Measurements from ENCODE around the gene VPS33B. TPM values are rescaled to one million over a fixed set of nuclear protein-coding genes. Genes with fewer than 3 reads are reported as not detected.

VPS33B gene
- total RNA-seq, 1 experiment from 2014 or later = 16.3 TPM

DNA sequence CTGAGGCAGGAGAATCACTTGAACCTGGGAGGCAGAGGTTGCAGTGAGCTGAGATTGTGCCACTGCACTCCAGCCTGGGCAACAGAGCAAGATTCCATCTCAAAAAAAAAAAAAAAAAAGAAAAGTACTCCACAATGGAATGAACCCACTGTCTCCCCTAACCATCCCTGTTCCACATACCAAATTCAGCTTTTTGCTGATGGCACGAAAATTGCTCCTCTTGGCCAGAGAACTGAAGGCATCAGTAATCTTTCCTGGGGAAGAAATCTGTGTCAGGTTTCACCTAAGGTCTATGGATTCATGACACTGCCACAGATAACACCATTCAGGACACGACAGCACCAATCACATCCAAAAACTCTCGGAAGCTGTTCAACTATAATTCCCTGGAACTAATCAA is 21.2 kb downstream of the VPS33B start:
- H3K18ac ChIP-seq (ENCODE audit: insufficient read length, low read depth, low read length) = no peak overlapping the region
- H3K27ac ChIP-seq (ENCODE audit: insufficient read length, low read depth, low read length) = no peak overlapping the region
- H3K36me3 Mint-ChIP-seq (ENCODE audit: insufficient read depth in 1 of 3, low read depth in 3 of 3) = peaks cover 16 to 71% (median 55%) of the 10 kb centered on the region in 3 experiments; a peak in 6 of 7 replicates
- H3K23ac ChIP-seq (ENCODE audit: insufficient read length, low read depth, low read length) = no peak overlapping the region
- no peak overlapping the region for H3K9ac ChIP-seq (ENCODE audit: extremely low read depth, insufficient read length, low read length)
- no peak overlapping the region for H3K56ac ChIP-seq (ENCODE audit: insufficient read length, low read depth, low read length)
- H2BK20ac ChIP-seq (ENCODE audit: low read depth, low read length, poor library complexity, severe bottlenecking) = no peak overlapping the region
- H3K4me3 Mint-ChIP-seq = no peak overlapping the region
- H4K20me1 ChIP-seq (ENCODE audit: control insufficient read depth, insufficient read depth, insufficient read length) = no peaks in the 10 kb centered on the region
- H3K9me3 Mint-ChIP-seq = no peaks in the 10 kb centered on the region
- no peak overlapping the region for H2AK5ac ChIP-seq (ENCODE audit: insufficient read length, low read length)
- no peak overlapping the region for H2BK12ac ChIP-seq (ENCODE audit: insufficient read length, low read depth, low read length)
- no peak overlapping the region; a peak in 1 of 7 replicates for H3K27ac Mint-ChIP-seq
- no peak overlapping the region for H3T11ph ChIP-seq (ENCODE audit: low read length)
- H3K79me1 ChIP-seq (ENCODE audit: insufficient read depth, low read depth, low read length, poor library complexity, severe bottlenecking) = no peaks in the 10 kb centered on the region
- H3K27me3 ChIP-seq (ENCODE audit: insufficient read depth, low read length) = no peaks in the 10 kb centered on the region
- no peaks in the 10 kb centered on the region for H3K23me2 ChIP-seq (ENCODE audit: insufficient read length, low read depth, low read length, poor library complexity, severe bottlenecking)
- no peak overlapping the region for H2BK5ac ChIP-seq (ENCODE audit: insufficient read length, low read length)
- H4K8ac ChIP-seq (replicated peaks; ENCODE audit: insufficient read length, low read depth, low read length) = no peak overlapping the region
- no peak overlapping the region for H2BK120ac ChIP-seq (ENCODE audit: low read depth, low read length, poor library complexity, severe bottlenecking)
- no peak for DNase-seq
- H3K79me2 ChIP-seq (ENCODE audit: insufficient read depth, low read length) = no peaks in the 10 kb centered on the region
- no peak overlapping the region for H3K14ac ChIP-seq (ENCODE audit: insufficient read depth, low read length)
- H4K5ac ChIP-seq (ENCODE audit: insufficient read length, low read depth, low read length) = no peak overlapping the region
- TF ChIP-seq, protein P1, sequence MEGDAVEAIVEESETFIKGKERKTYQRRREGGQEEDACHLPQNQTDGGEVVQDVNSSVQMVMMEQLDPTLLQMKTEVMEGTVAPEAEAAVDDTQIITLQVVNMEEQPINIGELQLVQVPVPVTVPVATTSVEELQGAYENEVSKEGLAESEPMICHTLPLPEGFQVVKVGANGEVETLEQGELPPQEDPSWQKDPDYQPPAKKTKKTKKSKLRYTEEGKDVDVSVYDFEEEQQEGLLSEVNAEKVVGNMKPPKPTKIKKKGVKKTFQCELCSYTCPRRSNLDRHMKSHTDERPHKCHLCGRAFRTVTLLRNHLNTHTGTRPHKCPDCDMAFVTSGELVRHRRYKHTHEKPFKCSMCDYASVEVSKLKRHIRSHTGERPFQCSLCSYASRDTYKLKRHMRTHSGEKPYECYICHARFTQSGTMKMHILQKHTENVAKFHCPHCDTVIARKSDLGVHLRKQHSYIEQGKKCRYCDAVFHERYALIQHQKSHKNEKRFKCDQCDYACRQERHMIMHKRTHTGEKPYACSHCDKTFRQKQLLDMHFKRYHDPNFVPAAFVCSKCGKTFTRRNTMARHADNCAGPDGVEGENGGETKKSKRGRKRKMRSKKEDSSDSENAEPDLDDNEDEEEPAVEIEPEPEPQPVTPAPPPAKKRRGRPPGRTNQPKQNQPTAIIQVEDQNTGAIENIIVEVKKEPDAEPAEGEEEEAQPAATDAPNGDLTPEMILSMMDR (conservative IDR thresholded peaks at IDR 0.05) = no peak
- no peaks in the 10 kb centered on the region for H3K4me1 ChIP-seq (ENCODE audit: insufficient read depth, low read length)
- no CpG with 5 or more reads among the region's 3 CpGs for WGBS (ENCODE audit: extremely low coverage, insufficient read length, low lambda C conversion rate)
- no peak overlapping the region for H3K4ac ChIP-seq (ENCODE audit: low read depth, low read length)
- H3K27me3 Mint-ChIP-seq (ENCODE audit: low read depth) = no peaks in the 10 kb centered on the region
- H3K4me1 Mint-ChIP-seq = no peaks in the 10 kb centered on the region; a peak in 1 of 4 replicates
- H3K9me3 ChIP-seq (ENCODE audit: control insufficient read depth, low read depth, low read length) = no peaks in the 10 kb centered on the region
- no peak overlapping the region for H3K4me2 ChIP-seq (ENCODE audit: insufficient read depth, insufficient read length, low read length)
- no peak overlapping the region for H2AFZ ChIP-seq (ENCODE audit: low read length)
- H2BK15ac ChIP-seq (ENCODE audit: low read depth, low read length) = no peak overlapping the region
- no peak overlapping the region for H4K91ac ChIP-seq (ENCODE audit: insufficient read length, low read depth, low read length)

Measured in H9 (cell line).